ENCODE results near the gene HHAT.

HHAT gene

DNA sequence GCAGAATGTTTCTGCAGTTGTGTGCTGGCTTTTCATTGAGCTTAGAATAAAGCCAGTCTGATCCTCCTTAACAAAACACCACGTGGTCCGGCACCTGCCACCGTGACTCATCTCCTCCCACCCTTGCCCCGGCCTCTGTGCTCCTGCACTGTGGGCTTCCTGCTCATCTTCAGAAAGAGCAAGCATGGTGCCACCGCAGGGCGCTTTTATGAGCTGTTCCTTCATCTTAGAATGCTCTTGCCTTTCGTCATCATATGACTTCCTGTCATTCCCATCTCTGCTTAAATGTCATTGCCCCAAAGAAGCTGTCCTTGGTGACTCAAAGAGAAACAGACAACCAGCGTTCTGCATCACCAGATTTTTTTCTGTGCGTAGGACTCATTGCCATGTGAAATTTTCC lies 117.8 kb downstream of the HHAT start:
- H3K79me2 ChIP-seq (ENCODE audit: control insufficient read depth, insufficient read depth, low read length), result no peaks in the 10 kb centered on the region
- H3K18ac ChIP-seq (ENCODE audit: low read length), result no peak overlapping the region
- no peak overlapping the region for H3K23ac ChIP-seq (ENCODE audit: low read length)
- H3K27me3 ChIP-seq (ENCODE audit: insufficient read depth, low read length, poor library complexity), result no peaks in the 10 kb centered on the region
- no peak overlapping the region for H2BK15ac ChIP-seq (replicated peaks; ENCODE audit: low read depth)
- H3K36me3 ChIP-seq (ENCODE audit: control insufficient read depth, insufficient read depth, low read length), result no peaks in the 10 kb centered on the region
- H4K5ac ChIP-seq (ENCODE audit: low read length), result no peak overlapping the region
- no peak overlapping the region for H3K4me3 ChIP-seq (ENCODE audit: low read length)
- WGBS (ENCODE audit: extremely low coverage, insufficient coverage, low lambda C conversion rate), result no CpG with 5 or more reads among the region's 9 CpGs
- no peak overlapping the region for H3K27ac ChIP-seq (ENCODE audit: low read depth, low read length)
- no peaks in the 10 kb centered on the region for H3K79me1 ChIP-seq (ENCODE audit: low read length)
- no peak overlapping the region for H3K4ac ChIP-seq (ENCODE audit: low read depth, low read length)
- H3K9ac ChIP-seq (ENCODE audit: low read length), result no peak overlapping the region
- H2BK5ac ChIP-seq (ENCODE audit: low read length), result no peak overlapping the region
- no peak overlapping the region for H2BK120ac ChIP-seq (ENCODE audit: low read depth, low read length)
- no peak overlapping the region for H2AK5ac ChIP-seq (ENCODE audit: low read length)
- no peak overlapping the region for H3K4me2 ChIP-seq (ENCODE audit: low read length)
- no peak overlapping the region for H4K8ac ChIP-seq (ENCODE audit: low read depth, low read length)
- H3K56ac ChIP-seq (ENCODE audit: low read length), result no peak overlapping the region
- DNase-seq, result no peak
- no peaks in the 10 kb centered on the region for H3K4me1 ChIP-seq (ENCODE audit: control insufficient read depth, low read depth, low read length)

DNA sequence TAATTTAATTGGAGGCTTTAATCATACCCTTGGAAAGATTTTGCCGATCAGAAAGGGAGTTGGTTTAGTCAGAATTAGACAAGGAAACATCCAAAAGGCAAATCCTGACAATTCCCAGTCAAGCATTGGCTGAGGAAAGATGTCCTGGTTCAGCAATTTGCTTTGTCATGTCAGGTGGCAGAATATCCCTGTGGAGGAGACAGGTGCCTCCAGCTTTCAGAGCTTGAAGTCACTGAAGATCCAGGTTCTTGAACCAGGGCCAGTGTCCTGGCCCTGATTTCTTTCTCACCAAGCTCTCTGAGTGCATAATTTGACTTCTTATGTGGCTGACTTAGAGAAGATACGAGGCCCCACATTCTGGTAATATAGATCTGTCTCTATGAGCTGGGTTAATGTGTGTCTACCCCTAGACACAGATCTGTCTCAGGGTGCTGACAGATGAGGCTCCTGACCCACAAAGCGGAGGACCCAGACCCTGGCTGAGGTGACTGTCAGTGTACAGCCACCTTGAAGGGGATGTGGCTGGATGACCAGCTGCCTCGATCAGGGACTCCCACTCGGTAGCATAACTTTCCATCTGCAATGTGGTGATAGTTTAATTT lies 118.9 kb downstream of the HHAT start:
- no peak overlapping the region for H2BK5ac ChIP-seq (ENCODE audit: low read length)
- H3K36me3 ChIP-seq (ENCODE audit: control insufficient read depth, insufficient read depth, low read length), result no peaks in the 10 kb centered on the region
- no peak overlapping the region for H3K27ac ChIP-seq (ENCODE audit: low read depth, low read length)
- no peak overlapping the region for H3K4me3 ChIP-seq (ENCODE audit: low read length)
- H2BK120ac ChIP-seq (ENCODE audit: low read depth, low read length), result no peak overlapping the region
- no peaks in the 10 kb centered on the region for H3K79me2 ChIP-seq (ENCODE audit: control insufficient read depth, insufficient read depth, low read length)
- H3K79me1 ChIP-seq (ENCODE audit: low read length), result no peaks in the 10 kb centered on the region
- no peak overlapping the region for H3K18ac ChIP-seq (ENCODE audit: low read length)
- H4K8ac ChIP-seq (ENCODE audit: low read depth, low read length), result no peak overlapping the region
- no peak overlapping the region for H3K23ac ChIP-seq (ENCODE audit: low read length)
- no peak overlapping the region for H4K5ac ChIP-seq (ENCODE audit: low read length)
- no peak overlapping the region for H3K4me2 ChIP-seq (ENCODE audit: low read length)
- no CpG with 5 or more reads among the region's 5 CpGs for WGBS (ENCODE audit: extremely low coverage, insufficient coverage, low lambda C conversion rate)
- no peaks in the 10 kb centered on the region for H3K27me3 ChIP-seq (ENCODE audit: insufficient read depth, low read length, poor library complexity)
- peaks cover 2% of the 10 kb centered on the region for H3K4me1 ChIP-seq (ENCODE audit: control insufficient read depth, low read depth, low read length)
- no peak for DNase-seq
- no peak overlapping the region for H3K9ac ChIP-seq (ENCODE audit: low read length)
- H3K56ac ChIP-seq (ENCODE audit: low read length), result no peak overlapping the region
- no peak overlapping the region for H3K4ac ChIP-seq (ENCODE audit: low read depth, low read length)
- H2BK15ac ChIP-seq (replicated peaks; ENCODE audit: low read depth), result no peak overlapping the region
- H2AK5ac ChIP-seq (ENCODE audit: low read length), result no peak overlapping the region

DNA sequence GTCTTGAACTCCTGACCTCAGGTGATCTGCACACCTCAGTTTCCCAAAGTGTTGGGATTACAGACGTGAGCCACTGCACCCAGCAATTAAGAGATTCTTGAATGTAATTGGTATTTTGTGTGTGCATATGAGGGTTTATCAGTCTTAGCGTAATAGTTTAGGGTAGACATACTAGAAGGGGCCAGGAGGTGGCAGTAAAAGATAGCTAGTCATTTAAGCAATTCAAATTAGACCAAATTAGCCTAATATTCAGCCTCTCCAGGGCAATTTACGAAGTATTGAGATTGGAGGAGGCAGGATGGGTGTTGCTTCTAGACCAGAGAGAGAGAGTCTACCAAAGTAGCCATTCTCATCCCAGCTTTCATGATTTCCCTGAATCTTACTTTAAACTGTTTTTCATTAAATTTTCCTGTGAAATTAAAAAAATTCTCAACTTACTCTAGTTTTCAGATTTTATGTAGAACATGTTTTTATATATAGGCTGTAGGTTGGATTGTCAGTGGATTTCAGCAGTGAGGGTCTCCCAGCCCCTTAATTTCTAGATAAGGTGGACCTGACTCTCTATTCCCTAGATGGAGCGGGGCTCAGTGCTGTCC lies 119.7 kb downstream of the HHAT start:
- WGBS (ENCODE audit: extremely low coverage, insufficient coverage, low lambda C conversion rate), result no CpG with 5 or more reads among the region's 4 CpGs

DNA sequence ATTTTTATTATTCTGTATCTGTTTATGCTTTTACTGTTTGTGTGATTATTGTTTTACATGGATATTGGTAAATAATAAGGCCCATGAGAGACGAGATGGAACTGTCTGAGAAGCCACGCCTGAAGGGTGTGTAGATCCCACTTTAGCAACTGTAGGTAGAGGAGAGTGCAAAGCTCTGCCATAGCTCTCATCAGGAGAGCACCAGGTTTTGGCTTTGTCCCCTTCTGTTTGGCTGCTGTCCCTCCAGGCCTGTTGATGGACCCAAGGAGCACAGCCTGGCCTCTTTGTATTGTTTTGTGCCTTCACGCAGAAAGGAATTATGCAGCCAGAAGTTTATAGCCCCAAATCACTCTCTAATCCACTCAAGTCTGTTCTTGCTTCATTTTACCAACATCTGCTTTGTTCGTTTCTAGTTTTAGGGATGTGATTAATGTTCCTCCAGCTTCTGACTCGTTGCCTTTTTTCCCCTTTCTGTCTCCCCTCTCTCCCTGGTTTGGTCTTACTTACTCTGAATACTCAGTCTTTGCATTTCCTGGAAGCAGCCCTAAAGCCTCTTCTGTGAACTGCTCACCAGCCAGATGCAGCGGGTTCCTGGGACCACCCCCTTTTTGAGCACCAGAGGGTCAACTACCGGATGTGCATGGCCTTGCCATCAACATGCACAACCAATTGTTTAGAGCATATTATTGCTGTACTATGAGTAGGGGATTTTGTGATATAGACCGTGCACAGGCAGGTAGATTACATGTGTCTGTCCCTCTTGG lies 127.3 kb downstream of the HHAT start:
- H2AK5ac ChIP-seq (ENCODE audit: low read length), result no peak overlapping the region
- H2BK5ac ChIP-seq (ENCODE audit: low read length), result no peak overlapping the region
- H3K4me3 ChIP-seq (ENCODE audit: low read length), result no peak overlapping the region
- no peak overlapping the region for H3K27ac ChIP-seq (ENCODE audit: low read depth, low read length)
- no peak overlapping the region for H3K56ac ChIP-seq (ENCODE audit: low read length)
- H4K5ac ChIP-seq (ENCODE audit: low read length), result no peak overlapping the region
- H3K79me2 ChIP-seq (ENCODE audit: control insufficient read depth, insufficient read depth, low read length), result no peaks in the 10 kb centered on the region
- no peak overlapping the region for H3K4me2 ChIP-seq (ENCODE audit: low read length)
- no peaks in the 10 kb centered on the region for H3K36me3 ChIP-seq (ENCODE audit: control insufficient read depth, insufficient read depth, low read length)
- H3K23ac ChIP-seq (ENCODE audit: low read length), result no peak overlapping the region
- no CpG with 5 or more reads among the region's 8 CpGs for WGBS (ENCODE audit: extremely low coverage, insufficient coverage, low lambda C conversion rate)
- no peak overlapping the region for H3K4ac ChIP-seq (ENCODE audit: low read depth, low read length)
- peaks cover 2% of the 10 kb centered on the region for H3K4me1 ChIP-seq (ENCODE audit: control insufficient read depth, low read depth, low read length)
- no peaks in the 10 kb centered on the region for H3K79me1 ChIP-seq (ENCODE audit: low read length)
- H2BK15ac ChIP-seq (replicated peaks; ENCODE audit: low read depth), result no peak overlapping the region
- H3K9ac ChIP-seq (ENCODE audit: low read length), result no peak overlapping the region
- H2BK120ac ChIP-seq (ENCODE audit: low read depth, low read length), result no peak overlapping the region
- no peak overlapping the region for H3K18ac ChIP-seq (ENCODE audit: low read length)
- no peak for DNase-seq
- no peaks in the 10 kb centered on the region for H3K27me3 ChIP-seq (ENCODE audit: insufficient read depth, low read length, poor library complexity)
- H4K8ac ChIP-seq (ENCODE audit: low read depth, low read length), result no peak overlapping the region

More for the DNA sequence above, 119.7 kb downstream of the HHAT start:
- Histone ChIP-seq H3K36me3 (ENCODE audit: control insufficient read depth, insufficient read depth, low read length) (no peaks in the 10 kb centered on the region), H4K8ac (ENCODE audit: low read depth, low read length) (no peak overlapping the region), H3K4me2 (ENCODE audit: low read length) (no peak overlapping the region), H2AK5ac (ENCODE audit: low read length) (no peak overlapping the region), H3K27me3 (ENCODE audit: insufficient read depth, low read length, poor library complexity) (no peaks in the 10 kb centered on the region), H3K4ac (ENCODE audit: low read depth, low read length) (no peak overlapping the region), H2BK5ac (ENCODE audit: low read length) (no peak overlapping the region), H3K79me1 (ENCODE audit: low read length) (no peaks in the 10 kb centered on the region), H4K5ac (ENCODE audit: low read length) (no peak overlapping the region), H3K56ac (ENCODE audit: low read length) (no peak overlapping the region), H3K27ac (ENCODE audit: low read depth, low read length) (no peak overlapping the region), H3K4me3 (ENCODE audit: low read length) (no peak overlapping the region), H2BK15ac (replicated peaks; ENCODE audit: low read depth) (no peak overlapping the region), H3K18ac (ENCODE audit: low read length) (no peak overlapping the region), H2BK120ac (ENCODE audit: low read depth, low read length) (no peak overlapping the region), H3K23ac (ENCODE audit: low read length) (no peak overlapping the region), H3K9ac (ENCODE audit: low read length) (no peak overlapping the region), H3K79me2 (ENCODE audit: control insufficient read depth, insufficient read depth, low read length) (no peaks in the 10 kb centered on the region), H3K4me1 (ENCODE audit: control insufficient read depth, low read depth, low read length) (peaks cover 2% of the 10 kb centered on the region)
- DNase-seq, result peak; percentile 70

DNA sequence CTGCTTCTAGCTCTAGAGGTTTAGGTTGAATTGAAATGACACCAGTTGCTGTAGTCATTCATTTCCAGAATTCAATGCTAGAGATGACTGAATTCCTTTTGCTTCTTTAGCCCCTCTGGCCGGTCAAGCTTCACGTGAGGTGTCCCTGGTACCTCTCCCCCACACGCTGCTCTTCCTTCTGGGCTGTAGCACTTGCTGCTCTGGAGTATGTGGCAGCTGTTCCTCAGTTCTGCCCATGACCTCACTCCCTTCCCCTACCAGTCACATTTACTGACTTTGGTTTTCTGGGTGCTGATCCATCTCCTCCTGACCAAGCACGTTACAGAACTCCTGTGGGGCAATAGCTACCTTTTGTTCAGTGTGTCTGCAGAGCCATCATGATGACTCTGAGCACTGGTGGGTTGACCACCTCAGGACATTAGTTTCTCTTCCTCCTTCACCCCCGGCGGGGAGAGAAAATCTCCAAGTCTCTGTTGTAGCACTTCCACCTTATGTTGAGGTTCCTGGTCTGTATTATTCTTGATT lies 128.1 kb downstream of the HHAT start:
- Histone ChIP-seq H3K79me2 (ENCODE audit: control insufficient read depth, insufficient read depth, low read length) (no peaks in the 10 kb centered on the region), H3K27ac (ENCODE audit: low read depth, low read length) (no peak overlapping the region), H2BK15ac (replicated peaks; ENCODE audit: low read depth) (no peak overlapping the region), H3K18ac (ENCODE audit: low read length) (no peak overlapping the region), H3K23ac (ENCODE audit: low read length) (no peak overlapping the region), H3K79me1 (ENCODE audit: low read length) (no peaks in the 10 kb centered on the region), H3K4me2 (ENCODE audit: low read length) (no peak overlapping the region), H4K8ac (ENCODE audit: low read depth, low read length) (no peak overlapping the region), H3K4me3 (ENCODE audit: low read length) (no peak overlapping the region), H3K56ac (ENCODE audit: low read length) (no peak overlapping the region), H3K9ac (ENCODE audit: low read length) (no peak overlapping the region), H3K4me1 (ENCODE audit: control insufficient read depth, low read depth, low read length) (peaks cover 2% of the 10 kb centered on the region), H4K5ac (ENCODE audit: low read length) (no peak overlapping the region), H3K27me3 (ENCODE audit: insufficient read depth, low read length, poor library complexity) (no peaks in the 10 kb centered on the region), H2BK120ac (ENCODE audit: low read depth, low read length) (no peak overlapping the region), H3K4ac (ENCODE audit: low read depth, low read length) (no peak overlapping the region), H3K36me3 (ENCODE audit: control insufficient read depth, insufficient read depth, low read length) (no peaks in the 10 kb centered on the region), H2AK5ac (ENCODE audit: low read length) (no peak overlapping the region), H2BK5ac (ENCODE audit: low read length) (no peak overlapping the region)
- WGBS (ENCODE audit: extremely low coverage, insufficient coverage, low lambda C conversion rate), result no CpG with 5 or more reads among the region's 6 CpGs
- DNase-seq, result no peak

Data from mesendoderm (in vitro differentiated cells).